GM12878 (cell line): Measurements from ENCODE around the gene GPC5.

ENCODE experiments used
- PKNOX1 ChIP-seq: fragments of 450-650 bp; IDR thresholded peaks from 2 replicates; pipeline ENCODE4 v1.6.1; 2016; ENCODE audit warnings: mild to moderate bottlenecking
- TF ChIP-seq, protein P1 (sequence below), 3 experiments: IDR thresholded peaks in 2 of 3; conservative IDR thresholded peaks in 1 of 3; 2 replicates each; pipeline ENCODE4 v1.5.1; 2011; ENCODE audit warnings: low read depth in 3 of 3, low read length in 3 of 3, mild to moderate bottlenecking in 3 of 3, control low read depth in 2 of 3, moderate library complexity in 2 of 3, inconsistent platforms in 1 of 3, mixed read lengths in 1 of 3; ENCODE audit not compliant: control insufficient read depth in 2 of 3, insufficient read depth in 1 of 3; ENCODE audit errors: extremely low read depth in 1 of 3

GRCh38 chr13:91698767-91699166 is 300.3 kb downstream of the GPC5 start:
- no peak for TF ChIP-seq PKNOX1
- TF ChIP-seq, protein P1, sequence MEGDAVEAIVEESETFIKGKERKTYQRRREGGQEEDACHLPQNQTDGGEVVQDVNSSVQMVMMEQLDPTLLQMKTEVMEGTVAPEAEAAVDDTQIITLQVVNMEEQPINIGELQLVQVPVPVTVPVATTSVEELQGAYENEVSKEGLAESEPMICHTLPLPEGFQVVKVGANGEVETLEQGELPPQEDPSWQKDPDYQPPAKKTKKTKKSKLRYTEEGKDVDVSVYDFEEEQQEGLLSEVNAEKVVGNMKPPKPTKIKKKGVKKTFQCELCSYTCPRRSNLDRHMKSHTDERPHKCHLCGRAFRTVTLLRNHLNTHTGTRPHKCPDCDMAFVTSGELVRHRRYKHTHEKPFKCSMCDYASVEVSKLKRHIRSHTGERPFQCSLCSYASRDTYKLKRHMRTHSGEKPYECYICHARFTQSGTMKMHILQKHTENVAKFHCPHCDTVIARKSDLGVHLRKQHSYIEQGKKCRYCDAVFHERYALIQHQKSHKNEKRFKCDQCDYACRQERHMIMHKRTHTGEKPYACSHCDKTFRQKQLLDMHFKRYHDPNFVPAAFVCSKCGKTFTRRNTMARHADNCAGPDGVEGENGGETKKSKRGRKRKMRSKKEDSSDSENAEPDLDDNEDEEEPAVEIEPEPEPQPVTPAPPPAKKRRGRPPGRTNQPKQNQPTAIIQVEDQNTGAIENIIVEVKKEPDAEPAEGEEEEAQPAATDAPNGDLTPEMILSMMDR (IDR thresholded peaks at IDR 0.05 in 2 of 3, conservative IDR thresholded peaks at IDR 0.05 in 1 of 3; ENCODE audit: control insufficient read depth in 2 of 3, extremely low read depth in 1 of 3, insufficient read depth in 1 of 3, low read depth in 3 of 3, low read length in 3 of 3): no peak
